ENCODE results near the gene GDNF.

- TF ChIP-seq, protein P1, sequence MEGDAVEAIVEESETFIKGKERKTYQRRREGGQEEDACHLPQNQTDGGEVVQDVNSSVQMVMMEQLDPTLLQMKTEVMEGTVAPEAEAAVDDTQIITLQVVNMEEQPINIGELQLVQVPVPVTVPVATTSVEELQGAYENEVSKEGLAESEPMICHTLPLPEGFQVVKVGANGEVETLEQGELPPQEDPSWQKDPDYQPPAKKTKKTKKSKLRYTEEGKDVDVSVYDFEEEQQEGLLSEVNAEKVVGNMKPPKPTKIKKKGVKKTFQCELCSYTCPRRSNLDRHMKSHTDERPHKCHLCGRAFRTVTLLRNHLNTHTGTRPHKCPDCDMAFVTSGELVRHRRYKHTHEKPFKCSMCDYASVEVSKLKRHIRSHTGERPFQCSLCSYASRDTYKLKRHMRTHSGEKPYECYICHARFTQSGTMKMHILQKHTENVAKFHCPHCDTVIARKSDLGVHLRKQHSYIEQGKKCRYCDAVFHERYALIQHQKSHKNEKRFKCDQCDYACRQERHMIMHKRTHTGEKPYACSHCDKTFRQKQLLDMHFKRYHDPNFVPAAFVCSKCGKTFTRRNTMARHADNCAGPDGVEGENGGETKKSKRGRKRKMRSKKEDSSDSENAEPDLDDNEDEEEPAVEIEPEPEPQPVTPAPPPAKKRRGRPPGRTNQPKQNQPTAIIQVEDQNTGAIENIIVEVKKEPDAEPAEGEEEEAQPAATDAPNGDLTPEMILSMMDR (IDR thresholded peaks at IDR 0.05): no peak
- TF ChIP-seq POLR2A (IDR thresholded peaks at IDR 0.05) (no peak), POLR2AphosphoS5 (IDR thresholded peaks at IDR 0.05) (no peak)
Observed at GRCh38 chr5:37767961-37768360, 71.9 kb downstream of the GDNF start.
